GM21528 (cell line): Measurements from ENCODE around the gene CCK.

Experiments
- ATAC-seq: cut with Tn5 transposase; IDR thresholded peaks from one replicate; pipeline ENCODE4 v1.9.1; 2021; ENCODE audit warnings: mild to moderate bottlenecking, moderate library complexity; ENCODE audit not compliant: unreplicated experiment, low FRiP score

Gene CCK

GRCh38 chr3:42270561-42270960 lies 4.6 kb upstream of the CCK start:
- ATAC-seq = no peak

- no peak for ATAC-seq
Observed at GRCh38 chr3:42269647-42270046, 3.7 kb upstream of the CCK start.

GRCh38 chr3:42267878-42268277 lies 1.9 kb upstream of the CCK start:
- ATAC-seq = no peak

- ATAC-seq = no peak
Observed at GRCh38 chr3:42265059-42265991, 660 bp downstream of the CCK start.

- ATAC-seq = no peak
Observed at GRCh38 chr3:42264399-42265058, 1.5 kb downstream of the CCK start.

- ATAC-seq = no peak
Observed at GRCh38 chr3:42263354-42264346, 2.3 kb downstream of the CCK start.

GRCh38 chr3:42262525-42262924 lies 3.5 kb downstream of the CCK start:
- ATAC-seq = no peak

GRCh38 chr3:42257007-42257406 lies 9.0 kb downstream of the CCK start:
- no peak for ATAC-seq

GRCh38 chr3:42256135-42256819 lies 9.7 kb downstream of the CCK start:
- no peak for ATAC-seq

GRCh38 chr3:42254566-42254965 lies 11.4 kb downstream of the CCK start:
- ATAC-seq = no peak

GRCh38 chr3:42250761-42251160 lies 15.2 kb downstream of the CCK start:
- no peak for ATAC-seq

GRCh38 chr3:42247576-42248027 lies 18.4 kb downstream of the CCK start:
- ATAC-seq = no peak

GRCh38 chr3:42246091-42246490 lies 19.9 kb downstream of the CCK start:
- ATAC-seq = no peak

GRCh38 chr3:42236611-42237010 lies 29.4 kb downstream of the CCK start:
- no peak for ATAC-seq

GRCh38 chr3:42235532-42235931 lies 30.5 kb downstream of the CCK start:
- ATAC-seq = no peak

GRCh38 chr3:42230860-42231259 lies 35.1 kb downstream of the CCK start:
- ATAC-seq = no peak

GRCh38 chr3:42229942-42230688 lies 35.9 kb downstream of the CCK start:
- ATAC-seq = no peak

- ATAC-seq = no peak
Observed at GRCh38 chr3:42229266-42229941, 36.6 kb downstream of the CCK start.

GRCh38 chr3:42228796-42229195 lies 37.2 kb downstream of the CCK start:
- no peak for ATAC-seq
